Heart left ventricle (tissue), 13 donors: Measurements from ENCODE around the gene AGR2.

Experiments
- CTCF ChIP-seq, 12 donors: fragments of 200-600 bp; sonication (generic) in 4 of 12; IDR thresholded peaks; one replicate each; pipeline versions ENCODE4 v1.5.0 to v1.8.0; 2018 to 2022; ENCODE audit warnings: antibody characterized with exemption in 12 of 12, mild to moderate bottlenecking in 5 of 12
- POLR2A ChIP-seq, 2 donors: fragments of 450-650 bp; IDR thresholded peaks; one replicate each; pipeline ENCODE4 v1.6.1; 2017; ENCODE audit warnings: antibody characterized with exemption in 2 of 2, mild to moderate bottlenecking in 2 of 2, moderate library complexity in 2 of 2
- donor health status: ischemic (EF 13 %, LVEDD 7.1; RV severe dilation, severe dysfunction).
- donor health status: DM: no; HTN: yes; CAD: no.
- donor health status: DM: no; HTN: no; CAD: no.
- donor health status: ischemic (EF 25% LVEDD 6.9; RV normal size, moderate dysfunction).
- donor health status: ischemic (EF 25% LVEDD 5.7; RV mildly dilated, moderate dysfunction).
- donor health status: ischemic (EF 35%, LVEDD 5.7; RV mildly dilated, moderate dysfunction).
- donor health status: nonischemic (EF 11% LVEDD 7.7; RV severe dilation, severe dysfunction).
- donor health status: DM: yes; HTN: yes; CAD: no.
- donor health status: PGD.
- donor health status: ischemic (EF 29% LVEDD 5.4; RV normal size, mild dysfunction).
- donor health status: nonischemic (EF 23%, LVEDD 6.1; RV moderate dilation, normal function).

- TF ChIP-seq POLR2A (IDR thresholded peaks at IDR 0.05) (no peak), CTCF (IDR thresholded peaks at IDR 0.05) (no peak)
Measured at GRCh38 chr7:16770657-16771329, 34.0 kb downstream of the AGR2 start.
